ENCODE results near the gene GPC6.

Gene GPC6

GRCh38 chr13:93806861-93807260 is 580.3 kb downstream of the GPC6 start:
- H4K91ac ChIP-seq (ENCODE audit: low read depth, low read length): no peak overlapping the region
- no peak overlapping the region for H3K9ac ChIP-seq (ENCODE audit: low read length)
- no peak overlapping the region for H2BK120ac ChIP-seq (ENCODE audit: insufficient read depth, low read length, poor library complexity)
- no peak overlapping the region for H4K8ac ChIP-seq (ENCODE audit: low read depth, low read length)
- H3K18ac ChIP-seq (ENCODE audit: low read length): no peak overlapping the region
- H3K4me3 ChIP-seq (ENCODE audit: low read depth, low read length): no peak overlapping the region
- no peaks in the 10 kb centered on the region for H3K27me3 ChIP-seq (ENCODE audit: insufficient read depth, low read length)
- no peaks in the 10 kb centered on the region for H3K4me1 ChIP-seq (ENCODE audit: control insufficient read depth in 1 of 2, insufficient read depth in 2 of 2, low read length in 2 of 2)
- H3K27ac ChIP-seq (ENCODE audit: low read depth, low read length): no peak overlapping the region
- DNase-seq: no peak
- no peak overlapping the region for H3K23ac ChIP-seq (ENCODE audit: low read length)
- H3K79me1 ChIP-seq (ENCODE audit: low read length): no peaks in the 10 kb centered on the region
- H3K4ac ChIP-seq (ENCODE audit: low read depth, low read length): no peak overlapping the region
- H3K9me3 ChIP-seq (ENCODE audit: insufficient read depth, low read depth, low read length): no peaks in the 10 kb centered on the region
- H2AFZ ChIP-seq (ENCODE audit: insufficient read depth, low read length, poor library complexity): no peak overlapping the region
- H2AK5ac ChIP-seq (ENCODE audit: low read length): no peak overlapping the region
- no peak overlapping the region for H2BK12ac ChIP-seq (ENCODE audit: low read length)
- no peaks in the 10 kb centered on the region for H3K36me3 ChIP-seq (ENCODE audit: control insufficient read depth in 1 of 2, insufficient read depth in 2 of 2, low read length in 2 of 2)
- no peak overlapping the region for H4K12ac ChIP-seq (ENCODE audit: low read depth, low read length)
- H2BK5ac ChIP-seq (ENCODE audit: low read depth, low read length, poor library complexity): no peak overlapping the region
- no peak overlapping the region for H3K4me2 ChIP-seq (ENCODE audit: low read length)
- WGBS (ENCODE audit: extremely low coverage, insufficient coverage, insufficient read length): no CpG with 5 or more reads among the region's 1 CpG
- no peaks in the 10 kb centered on the region for H3K79me2 ChIP-seq (ENCODE audit: control insufficient read depth, insufficient read depth, low read length, poor library complexity)
- no peak overlapping the region for H3K14ac ChIP-seq (ENCODE audit: low read length)

GRCh38 chr13:93810264-93810663 is 583.7 kb downstream of the GPC6 start:
- H2BK120ac ChIP-seq (ENCODE audit: insufficient read depth, low read length, poor library complexity): no peak overlapping the region
- no peaks in the 10 kb centered on the region for H3K79me1 ChIP-seq (ENCODE audit: low read length)
- H3K18ac ChIP-seq (ENCODE audit: low read length): no peak overlapping the region
- no peak overlapping the region for H4K12ac ChIP-seq (ENCODE audit: low read depth, low read length)
- no peaks in the 10 kb centered on the region for H3K27me3 ChIP-seq (ENCODE audit: insufficient read depth, low read length)
- no peak overlapping the region for H3K4ac ChIP-seq (ENCODE audit: low read depth, low read length)
- WGBS (ENCODE audit: extremely low coverage, insufficient coverage, insufficient read length): no CpG with 5 or more reads among the region's 4 CpGs
- H2AK5ac ChIP-seq (ENCODE audit: low read length): no peak overlapping the region
- H2BK5ac ChIP-seq (ENCODE audit: low read depth, low read length, poor library complexity): no peak overlapping the region
- H3K36me3 ChIP-seq (ENCODE audit: control insufficient read depth in 1 of 2, insufficient read depth in 2 of 2, low read length in 2 of 2): no peaks in the 10 kb centered on the region
- H3K4me3 ChIP-seq (ENCODE audit: low read depth, low read length): no peak overlapping the region
- no peak overlapping the region for H3K27ac ChIP-seq (ENCODE audit: low read depth, low read length)
- DNase-seq: no peak
- H3K79me2 ChIP-seq (ENCODE audit: control insufficient read depth, insufficient read depth, low read length, poor library complexity): no peaks in the 10 kb centered on the region
- H3K4me2 ChIP-seq (ENCODE audit: low read length): no peak overlapping the region
- H4K91ac ChIP-seq (ENCODE audit: low read depth, low read length): no peak overlapping the region
- H4K8ac ChIP-seq (ENCODE audit: low read depth, low read length): no peak overlapping the region
- H2BK12ac ChIP-seq (ENCODE audit: low read length): no peak overlapping the region
- no peak overlapping the region for H3K9ac ChIP-seq (ENCODE audit: low read length)
- no peak overlapping the region for H3K23ac ChIP-seq (ENCODE audit: low read length)
- H3K14ac ChIP-seq (ENCODE audit: low read length): no peak overlapping the region
- H2AFZ ChIP-seq (ENCODE audit: insufficient read depth, low read length, poor library complexity): no peak overlapping the region
- no peaks in the 10 kb centered on the region for H3K9me3 ChIP-seq (ENCODE audit: insufficient read depth, low read depth, low read length)
- no peaks in the 10 kb centered on the region for H3K4me1 ChIP-seq (ENCODE audit: control insufficient read depth in 1 of 2, insufficient read depth in 2 of 2, low read length in 2 of 2)

- Histone ChIP-seq H3K27ac (ENCODE audit: low read depth, low read length) (no peak overlapping the region), H2BK12ac (ENCODE audit: low read length) (no peak overlapping the region), H2AFZ (ENCODE audit: insufficient read depth, low read length, poor library complexity) (no peak overlapping the region), H4K12ac (ENCODE audit: low read depth, low read length) (no peak overlapping the region), H3K79me2 (ENCODE audit: control insufficient read depth, insufficient read depth, low read length, poor library complexity) (no peaks in the 10 kb centered on the region), H2BK120ac (ENCODE audit: insufficient read depth, low read length, poor library complexity) (no peak overlapping the region), H4K91ac (ENCODE audit: low read depth, low read length) (no peak overlapping the region), H3K14ac (ENCODE audit: low read length) (no peak overlapping the region), H3K4me3 (ENCODE audit: low read depth, low read length) (no peak overlapping the region), H3K4me1 (ENCODE audit: control insufficient read depth in 1 of 2, insufficient read depth in 2 of 2, low read length in 2 of 2) (no peaks in the 10 kb centered on the region), H2AK5ac (ENCODE audit: low read length) (no peak overlapping the region), H3K9me3 (ENCODE audit: insufficient read depth, low read depth, low read length) (no peaks in the 10 kb centered on the region), H3K36me3 (ENCODE audit: control insufficient read depth in 1 of 2, insufficient read depth in 2 of 2, low read length in 2 of 2) (no peaks in the 10 kb centered on the region), H3K18ac (ENCODE audit: low read length) (no peak overlapping the region), H3K23ac (ENCODE audit: low read length) (no peak overlapping the region), H2BK5ac (ENCODE audit: low read depth, low read length, poor library complexity) (no peak overlapping the region), H3K4me2 (ENCODE audit: low read length) (no peak overlapping the region), H3K9ac (ENCODE audit: low read length) (no peak overlapping the region), H3K4ac (ENCODE audit: low read depth, low read length) (no peak overlapping the region), H3K27me3 (ENCODE audit: insufficient read depth, low read length) (no peaks in the 10 kb centered on the region), H4K8ac (ENCODE audit: low read depth, low read length) (no peak overlapping the region), H3K79me1 (ENCODE audit: low read length) (no peaks in the 10 kb centered on the region)
- no CpG with 5 or more reads among the region's 3 CpGs for WGBS (ENCODE audit: extremely low coverage, insufficient coverage, insufficient read length)
- no peak for DNase-seq
These were observed 584.6 kb downstream of the GPC6 start for GRCh38 chr13:93811071-93811737.

- no peak overlapping the region for H3K18ac ChIP-seq (ENCODE audit: low read length)
- H2BK12ac ChIP-seq (ENCODE audit: low read length): no peak overlapping the region
- no peak overlapping the region for H4K8ac ChIP-seq (ENCODE audit: low read depth, low read length)
- H2AK5ac ChIP-seq (ENCODE audit: low read length): no peak overlapping the region
- H3K4me3 ChIP-seq (ENCODE audit: low read depth, low read length): no peak overlapping the region
- DNase-seq: no peak
- H2AFZ ChIP-seq (ENCODE audit: insufficient read depth, low read length, poor library complexity): no peak overlapping the region
- H4K91ac ChIP-seq (ENCODE audit: low read depth, low read length): no peak overlapping the region
- no peak overlapping the region for H3K14ac ChIP-seq (ENCODE audit: low read length)
- no peak overlapping the region for H3K27ac ChIP-seq (ENCODE audit: low read depth, low read length)
- WGBS (ENCODE audit: extremely low coverage, insufficient coverage, insufficient read length): no CpG with 5 or more reads among the region's 3 CpGs
- no peak overlapping the region for H3K4ac ChIP-seq (ENCODE audit: low read depth, low read length)
- H3K79me2 ChIP-seq (ENCODE audit: control insufficient read depth, insufficient read depth, low read length, poor library complexity): no peaks in the 10 kb centered on the region
- H3K4me2 ChIP-seq (ENCODE audit: low read length): no peak overlapping the region
- H3K4me1 ChIP-seq (ENCODE audit: control insufficient read depth in 1 of 2, insufficient read depth in 2 of 2, low read length in 2 of 2): no peaks in the 10 kb centered on the region
- no peaks in the 10 kb centered on the region for H3K9me3 ChIP-seq (ENCODE audit: insufficient read depth, low read depth, low read length)
- no peak overlapping the region for H2BK5ac ChIP-seq (ENCODE audit: low read depth, low read length, poor library complexity)
- no peaks in the 10 kb centered on the region for H3K79me1 ChIP-seq (ENCODE audit: low read length)
- H2BK120ac ChIP-seq (ENCODE audit: insufficient read depth, low read length, poor library complexity): no peak overlapping the region
- no peak overlapping the region for H3K23ac ChIP-seq (ENCODE audit: low read length)
- H4K12ac ChIP-seq (ENCODE audit: low read depth, low read length): no peak overlapping the region
- no peaks in the 10 kb centered on the region for H3K27me3 ChIP-seq (ENCODE audit: insufficient read depth, low read length)
- H3K36me3 ChIP-seq (ENCODE audit: control insufficient read depth in 1 of 2, insufficient read depth in 2 of 2, low read length in 2 of 2): no peaks in the 10 kb centered on the region
- no peak overlapping the region for H3K9ac ChIP-seq (ENCODE audit: low read length)
These were observed 585.1 kb downstream of the GPC6 start for GRCh38 chr13:93811738-93812112.
